DOHH2 (cell line): ENCODE measurements around the gene GJD2.

ENCODE experiments used
- H3F3A ChIP-seq: fragments of 200-600 bp; sonication (generic), shearing (Covaris generic); 2 replicates; pipeline ENCODE4 v1.6.0; 2016; ENCODE audit warnings: antibody characterized with exemption, mild to moderate bottlenecking; ENCODE audit not compliant: control insufficient read depth, insufficient read depth
- H3K27ac ChIP-seq: fragments of 200-600 bp; sonication (generic); 2 replicates; pipeline ENCODE4 v1.5.1; 2014; ENCODE audit warnings: low read depth, mild to moderate bottlenecking, low read length, moderate library complexity
- H3K27me3 ChIP-seq: fragments of 200-600 bp; sonication (generic); 2 replicates; pipeline ENCODE4 v1.6.1; 2014; ENCODE audit warnings: mild to moderate bottlenecking, low read length, mixed read lengths; ENCODE audit not compliant: control insufficient read depth
- H3K36me3 ChIP-seq: fragments of 200-600 bp; sonication (generic); 2 replicates; pipeline ENCODE4 v1.6.1; 2014; ENCODE audit warnings: mild to moderate bottlenecking, low read length, moderate library complexity, mixed read lengths; ENCODE audit not compliant: control insufficient read depth
- H3K4me1 ChIP-seq: fragments of 200-600 bp; sonication (generic); 2 replicates; pipeline ENCODE4 v1.6.1; 2014; ENCODE audit warnings: mild to moderate bottlenecking, low read length, mixed read lengths; ENCODE audit not compliant: control insufficient read depth
- H3K4me2 ChIP-seq: fragments of 200-600 bp; sonication (generic); 2 replicates; pipeline ENCODE4 v1.6.0; 2014; ENCODE audit warnings: mild to moderate bottlenecking, low read length, moderate library complexity
- H3K4me3 ChIP-seq: fragments of 200-600 bp; sonication (generic); 2 replicates; pipeline ENCODE4 v1.5.1; 2014; ENCODE audit warnings: mild to moderate bottlenecking, low read length, mixed read lengths
- H3K79me2 ChIP-seq: fragments of 200-600 bp; sonication (generic); 2 replicates; pipeline ENCODE4 v1.6.1; 2014; ENCODE audit warnings: mild to moderate bottlenecking, low read length, mixed read lengths; ENCODE audit not compliant: control insufficient read depth
- H3K9me2 ChIP-seq: fragments of 200-600 bp; sonication (generic); replicated peaks from 2 replicates; pipeline ENCODE4 v1.6.1; 2014; ENCODE audit warnings: mild to moderate bottlenecking, low read length, mixed read lengths; ENCODE audit not compliant: control insufficient read depth
- H3K9me3 ChIP-seq: fragments of 200-600 bp; sonication (generic); 2 replicates; pipeline ENCODE4 v1.6.1; 2014; ENCODE audit warnings: antibody characterized with exemption, low read length, mixed read lengths; ENCODE audit not compliant: control insufficient read depth, insufficient read depth
- H4K20me1 ChIP-seq: fragments of 200-600 bp; sonication (generic); 2 replicates; pipeline ENCODE4 v1.6.0; 2014; ENCODE audit warnings: low read depth, mild to moderate bottlenecking, antibody characterized with exemption, low read length, moderate library complexity; ENCODE audit not compliant: control insufficient read depth, insufficient read depth
- CTCF ChIP-seq: fragments of 200-600 bp; sonication (generic); IDR thresholded peaks from one replicate; pipeline ENCODE4 v1.5.1; 2014; ENCODE audit warnings: antibody characterized with exemption, mild to moderate bottlenecking, low read depth, low read length; ENCODE audit not compliant: poor library complexity, severe bottlenecking
- EZH2phosphoT487 ChIP-seq: fragments of 200-600 bp; sonication (generic); IDR thresholded peaks from 2 replicates; pipeline ENCODE4 v1.6.1; 2017; ENCODE audit warnings: borderline replicate concordance, mild to moderate bottlenecking, antibody characterized with exemption, low read length, moderate library complexity, mixed read lengths

The GJD2 gene

GRCh38 chr15:34795267-34796081, 40.7 kb upstream of the GJD2 start, which contains the start of gene ACTC1:
TSS of gene ACTC1 (minus strand) at chr15:34795549. CDS start at chr15:34794808, 741 bp downstream.
- H3K27ac ChIP-seq: no peak within 1 kb of the TSS
- no peaks in the 10 kb centered on the region for H4K20me1 ChIP-seq
- no peak for TF ChIP-seq EZH2phosphoT487
- no peak for TF ChIP-seq CTCF
- H3F3A ChIP-seq: no peaks in the 10 kb centered on the region
- no peaks in the 10 kb centered on the region for H3K9me2 ChIP-seq
- no peaks in the 10 kb centered on the region for H3K79me2 ChIP-seq
- H3K4me2 ChIP-seq: no peak within 1 kb of the TSS
- H3K4me3 ChIP-seq: no peak within 1 kb of the TSS
- no peaks in the 10 kb centered on the region for H3K36me3 ChIP-seq
- H3K9me3 ChIP-seq: no peaks in the 10 kb centered on the region
- H3K4me1 ChIP-seq: no peaks in the 10 kb centered on the region
- peaks cover 3% of the 10 kb centered on the region; the same call in 1 of the 2 replicates for H3K27me3 ChIP-seq

GRCh38 chr15:34794590-34795206, 39.9 kb upstream of the GJD2 start:
- no peaks in the 10 kb centered on the region for H3F3A ChIP-seq
- H3K27ac ChIP-seq: no peak overlapping the region
- H3K4me1 ChIP-seq: no peaks in the 10 kb centered on the region
- H3K36me3 ChIP-seq: no peaks in the 10 kb centered on the region
- H3K4me2 ChIP-seq: no peak overlapping the region
- H3K9me2 ChIP-seq: no peaks in the 10 kb centered on the region
- no peaks in the 10 kb centered on the region for H3K9me3 ChIP-seq
- H3K4me3 ChIP-seq: no peak overlapping the region
- TF ChIP-seq EZH2phosphoT487 (no peak), CTCF (no peak)
- no peaks in the 10 kb centered on the region for H3K79me2 ChIP-seq
- peaks cover under 1% of the 10 kb centered on the region; the same call in 1 of the 2 replicates for H3K27me3 ChIP-seq
- no peaks in the 10 kb centered on the region for H4K20me1 ChIP-seq

- Histone ChIP-seq H3K9me2 (no peaks in the 10 kb centered on the region), H3K36me3 (no peaks in the 10 kb centered on the region)
Measured at GRCh38 chr15:34793901-34794300, 39.1 kb upstream of the GJD2 start.

More at GRCh38 chr15:34793901-34794300, 39.1 kb upstream of the GJD2 start:
- Histone ChIP-seq H3K4me2 (no peak overlapping the region), H3K4me1 (no peaks in the 10 kb centered on the region), H4K20me1 (no peaks in the 10 kb centered on the region), H3F3A (no peaks in the 10 kb centered on the region), H3K9me3 (no peaks in the 10 kb centered on the region), H3K79me2 (no peaks in the 10 kb centered on the region), H3K4me3 (no peak overlapping the region), H3K27ac (no peak overlapping the region), H3K27me3 (peaks cover 2% of the 10 kb centered on the region; the same call in 1 of the 2 replicates)
- TF ChIP-seq EZH2phosphoT487 (no peak), CTCF (no peak)
